Ureter (tissue), 1 donor: ENCODE data around the gene FLOT2. TPM values are rescaled to one million over a fixed set of nuclear protein-coding genes. Genes with fewer than 3 reads are reported as not detected.
"Not testable (repeated sequence)": the region's sequence is repeated elsewhere in the genome, so short reads cannot be mapped to it uniquely, and the experiment has no call there.

Experiments
- DNase-seq: peaks from one replicate; pipeline ENCODE4 v3.0.0-alpha.2; 2020; ENCODE audit warnings: low spot score
- total RNA-seq: library from RNA; stranded (reverse); gene quantifications from one replicate; pipeline ENCODE4 v1.2.4, GENCODE V29; 2023
- donor health status: DM: yes; HTN: yes; CAD: no.

Gene FLOT2
- total RNA-seq, 1 donor from 2014 or later: 255 TPM

DNA sequence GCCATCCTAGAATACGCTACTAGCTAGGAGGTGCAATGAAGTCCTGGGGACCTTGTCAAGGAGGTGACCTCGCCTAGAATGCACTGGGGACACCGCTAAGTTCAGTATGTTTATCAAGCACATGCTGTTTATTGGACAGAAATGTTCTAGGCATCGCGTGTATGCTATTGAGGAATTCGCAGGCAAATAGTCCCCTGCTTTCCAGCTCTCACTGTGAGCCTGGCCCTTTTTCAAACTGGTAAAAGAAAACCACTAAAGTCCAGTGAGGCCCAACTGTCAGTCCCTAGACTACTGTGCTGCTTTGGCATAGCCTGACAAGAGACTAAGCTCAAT lies 53.8 kb downstream of the FLOT2 start:
- DNase-seq: no peak

DNA sequence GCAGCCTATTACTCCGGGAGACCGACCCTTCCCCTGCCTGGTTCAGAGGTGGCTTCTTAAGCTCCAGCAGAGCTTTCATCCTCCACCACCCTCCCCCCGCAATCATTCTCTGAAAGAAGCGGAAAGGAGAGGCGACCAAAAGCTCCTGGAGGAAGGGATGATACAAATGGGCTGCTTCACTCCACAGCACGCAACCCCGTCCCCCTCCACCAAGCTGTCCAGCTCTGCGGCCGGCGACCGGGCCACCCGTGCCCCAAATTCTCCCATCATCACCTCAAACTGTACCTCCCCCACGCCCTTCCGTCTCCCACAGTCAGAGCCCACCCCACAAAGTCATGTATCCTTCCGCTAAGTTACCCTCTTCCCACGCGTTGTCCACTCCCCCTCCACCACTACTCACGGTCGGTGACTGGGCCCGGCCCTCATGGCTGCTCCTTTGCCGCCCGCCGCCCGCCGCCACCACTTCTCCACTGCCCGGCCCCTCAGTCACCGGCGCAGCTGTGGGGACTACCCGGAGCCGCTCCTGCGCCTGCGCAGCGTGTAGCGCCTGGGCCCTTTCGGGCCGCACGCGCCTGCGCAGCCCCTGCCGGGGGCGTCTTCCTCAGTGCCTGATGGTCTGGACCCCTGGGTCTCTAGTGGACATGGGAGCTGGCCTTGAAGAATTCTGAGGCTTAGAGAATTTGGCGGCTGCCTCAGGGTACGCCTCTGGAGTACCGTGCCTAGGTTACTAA lies 55.1 kb downstream of the FLOT2 start, which contains the start of gene FAM222B:
FAM222B (minus strand) TSS at position 509 of the 731 bp plus-strand sequence. CDS start 76,123 bp downstream, outside the sequence.
- peak; percentile 81 for DNase-seq

DNA sequence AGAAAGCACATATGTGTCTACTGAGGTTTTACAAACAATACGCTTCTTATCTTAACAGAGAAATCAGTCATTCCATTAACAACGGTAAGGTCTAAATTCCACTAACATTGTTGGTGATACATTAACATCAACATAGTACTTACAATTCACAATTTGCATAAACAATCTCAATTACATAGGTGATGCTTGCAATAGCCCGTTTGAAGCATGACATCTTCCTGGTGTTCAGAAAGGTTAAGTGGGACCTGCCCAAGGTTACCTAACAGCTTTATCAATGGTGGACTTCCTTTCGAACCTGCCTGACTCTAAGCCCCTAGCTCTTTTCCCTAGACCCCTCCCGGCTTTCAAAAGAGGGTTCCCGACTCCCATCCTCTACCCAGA lies 55.6 kb downstream of the FLOT2 start:
- DNase-seq: no peak

DNA sequence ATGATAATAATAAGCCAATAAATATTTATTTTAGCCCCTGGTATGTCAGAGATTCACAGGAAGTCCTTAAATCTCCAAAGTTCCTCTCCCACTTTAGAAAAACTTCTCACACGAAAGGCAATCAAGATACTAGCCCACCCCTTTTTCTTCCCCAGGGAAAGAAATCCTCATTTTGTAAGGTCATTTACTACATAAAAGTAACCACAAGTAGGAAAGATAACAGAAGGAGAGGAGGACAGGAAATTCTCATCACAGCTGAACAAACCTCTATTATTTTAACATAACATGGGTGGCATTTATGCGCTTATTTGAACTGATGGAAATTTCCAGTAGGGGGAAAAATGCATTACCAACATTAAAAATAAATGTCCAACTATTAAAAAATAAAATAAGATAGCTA lies 58.3 kb downstream of the FLOT2 start:
- no peak for DNase-seq

DNA sequence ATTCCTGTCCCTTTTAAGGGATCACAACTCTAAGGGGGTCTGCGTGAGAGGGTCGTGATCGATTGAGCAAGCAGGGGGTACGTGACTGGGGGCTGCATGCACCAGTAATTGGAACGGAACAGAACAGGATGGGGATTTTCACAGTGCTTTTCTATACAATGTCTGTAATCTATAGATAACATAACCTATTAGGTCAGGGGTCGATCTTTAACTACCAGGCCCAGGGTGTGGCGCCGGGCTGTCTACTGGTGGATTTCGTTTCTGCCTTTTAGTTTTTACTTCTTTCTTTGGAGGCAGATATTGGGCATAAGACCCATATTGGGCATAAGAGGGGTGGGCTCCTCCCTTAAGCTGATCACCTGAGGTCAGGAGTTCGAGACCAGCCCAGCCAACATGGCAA lies 61.0 kb downstream of the FLOT2 start:
- not testable (repeated sequence) for DNase-seq

DNA sequence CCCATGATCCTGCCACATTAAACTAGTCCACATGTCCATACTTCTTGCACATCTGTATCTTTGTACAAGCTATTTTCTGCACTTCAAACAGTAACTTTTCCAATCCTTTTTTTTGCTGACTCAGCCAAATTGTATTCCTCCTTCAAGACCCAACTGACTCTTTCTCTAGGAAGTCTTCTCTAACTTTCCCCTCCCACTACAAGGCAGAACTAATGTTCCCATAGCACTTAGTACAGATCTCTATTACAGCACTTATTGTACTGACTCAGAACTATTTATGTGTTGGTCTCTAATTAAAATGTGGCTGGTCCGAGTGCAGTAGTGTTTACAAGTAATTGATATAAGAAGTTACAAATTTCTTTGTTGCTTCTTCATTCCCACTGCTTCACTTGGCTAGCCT lies 63.1 kb downstream of the FLOT2 start:
- DNase-seq: no peak

Other genes with a start within 250 kb of the FLOT2 start
- gene SDF2, start 235.8 kb downstream of the FLOT2 start, total RNA-seq: 49.2 TPM
- gene SUPT6H, start 235.5 kb downstream of the FLOT2 start, total RNA-seq: 96.9 TPM
- 1.1 TPM for gene PROCA1, start 185.8 kb downstream of the FLOT2 start, total RNA-seq
- 82.9 TPM for gene RAB34, start 179.9 kb downstream of the FLOT2 start, total RNA-seq
- 1,937 TPM for gene RPL23A, start 177.7 kb downstream of the FLOT2 start, total RNA-seq
- gene TLCD1, start 171.5 kb downstream of the FLOT2 start, total RNA-seq: 18.1 TPM
- 14.9 TPM for gene NEK8, start 168.9 kb downstream of the FLOT2 start, total RNA-seq
- 186 TPM for gene TRAF4, start 153.7 kb downstream of the FLOT2 start, total RNA-seq
- 28.8 TPM for gene FAM222B, start 54.9 kb downstream of the FLOT2 start, total RNA-seq
- gene ERAL1, start 42.7 kb downstream of the FLOT2 start, total RNA-seq: 40.3 TPM
- gene DHRS13, start 5.3 kb upstream of the FLOT2 start, total RNA-seq: 27.3 TPM
- gene PHF12, start 53.8 kb upstream of the FLOT2 start, total RNA-seq: 69.4 TPM
- not detected for gene SEZ6, start 108.3 kb upstream of the FLOT2 start, total RNA-seq
- gene PIPOX, start 145.4 kb upstream of the FLOT2 start, total RNA-seq: 2.8 TPM